HepG2 (cell line): ENCODE data around the gene ATP2B3.

Experiments
- CEBPB ChIP-seq: IDR thresholded peaks from 2 replicates; pipeline ENCODE4 v1.6.1; 2011; ENCODE audit warnings: low read depth, low read length, improper control_type of control experiment, borderline replicate concordance
- CEBPZ ChIP-seq: IDR thresholded peaks from 2 replicates; pipeline ENCODE4 v1.6.1; 2012; ENCODE audit warnings: low read length, improper control_type of control experiment
- POLR2A ChIP-seq, 2 experiments: IDR thresholded peaks; 2 replicates each; pipeline ENCODE4 v1.6.1; 2011; ENCODE audit warnings: low read depth in 2 of 2, low read length in 2 of 2, mild to moderate bottlenecking in 1 of 2, moderate library complexity in 1 of 2; ENCODE audit not compliant: insufficient read depth in 1 of 2
- ZC3H4 ChIP-seq: sonication (generic); formaldehyde crosslinking; IDR thresholded peaks from 2 replicates; pipeline ENCODE4 v1.4.0; 2020; ENCODE audit warnings: missing genetic modification reagents, borderline replicate concordance
- ZNF747 ChIP-seq: sonication (generic); formaldehyde crosslinking; IDR thresholded peaks from 2 replicates; pipeline ENCODE4 v1.8.1; 2023; ENCODE audit warnings: missing genetic modification reagents, mild to moderate bottlenecking, borderline replicate concordance

- TF ChIP-seq CEBPB = no peak
- no peak for TF ChIP-seq ZC3H4 (CRISPR knock-in tag)
- no peak for TF ChIP-seq CEBPZ
- TF ChIP-seq ZNF747 (CRISPR knock-in tag) = no peak
- no peak for TF ChIP-seq POLR2A (IDR thresholded peaks at IDR 0.05; ENCODE audit: insufficient read depth in 1 of 2, low read depth in 2 of 2, low read length in 2 of 2)
Observed at GRCh38 chrX:153628665-153629064, 111.2 kb downstream of the ATP2B3 start.
